GM21737 (cell line): ENCODE results near the gene PITPNB.

Source experiments
- ATAC-seq: cut with Tn5 transposase; IDR thresholded peaks from one replicate; pipeline ENCODE4 v1.9.1; 2021; ENCODE audit warnings: mild to moderate bottlenecking, moderate library complexity; ENCODE audit not compliant: unreplicated experiment

Gene PITPNB

DNA sequence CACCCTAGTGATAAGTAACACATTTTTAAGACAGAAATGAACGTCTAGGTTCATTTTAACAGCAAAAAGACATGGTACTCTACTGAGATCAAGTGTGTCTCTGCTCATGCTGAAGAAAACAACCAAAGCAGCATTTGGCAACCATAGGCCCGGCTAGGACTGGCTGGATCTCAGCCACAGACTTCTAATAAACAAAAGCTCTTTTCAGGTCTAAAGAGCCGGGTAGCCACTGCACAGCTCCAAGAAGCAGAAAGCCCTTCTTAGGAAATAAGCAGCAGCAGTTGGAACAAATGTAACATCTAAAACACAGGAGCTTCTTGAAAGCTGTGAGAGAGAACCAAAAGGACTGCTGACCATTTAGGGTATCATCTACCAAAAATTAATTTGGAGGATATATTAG, 37.6 kb downstream of the PITPNB start:
- no peak for ATAC-seq

GRCh38 chr22:27880778-27881394, 38.2 kb downstream of the PITPNB start:
- ATAC-seq, result no peak

- no peak for ATAC-seq
Observed at GRCh38 chr22:27879923-27880322, 39.1 kb downstream of the PITPNB start.

- ATAC-seq, result no peak
Observed at GRCh38 chr22:27878541-27878940, 40.5 kb downstream of the PITPNB start.

- no peak for ATAC-seq
Observed at GRCh38 chr22:27877501-27877900, 41.6 kb downstream of the PITPNB start.

DNA sequence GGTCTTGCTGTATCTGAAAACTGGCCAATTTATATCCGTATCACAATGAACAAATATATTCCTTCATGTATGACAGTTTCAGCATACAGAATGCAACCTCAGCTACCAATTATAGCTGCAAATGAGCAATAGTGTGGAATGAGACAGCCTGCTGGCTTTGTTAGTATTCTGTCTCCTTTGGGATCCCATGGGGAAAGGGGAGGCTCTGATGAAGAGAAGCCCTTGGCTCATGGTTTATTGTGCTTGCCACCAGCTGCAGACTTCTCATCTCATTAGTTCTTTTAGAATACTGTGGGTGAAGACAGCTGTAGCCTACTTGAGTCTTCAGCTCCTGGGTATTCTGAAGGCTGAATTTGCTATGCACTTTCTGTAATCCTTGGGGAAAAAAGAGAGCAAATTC, 42.4 kb downstream of the PITPNB start:
- no peak for ATAC-seq

DNA sequence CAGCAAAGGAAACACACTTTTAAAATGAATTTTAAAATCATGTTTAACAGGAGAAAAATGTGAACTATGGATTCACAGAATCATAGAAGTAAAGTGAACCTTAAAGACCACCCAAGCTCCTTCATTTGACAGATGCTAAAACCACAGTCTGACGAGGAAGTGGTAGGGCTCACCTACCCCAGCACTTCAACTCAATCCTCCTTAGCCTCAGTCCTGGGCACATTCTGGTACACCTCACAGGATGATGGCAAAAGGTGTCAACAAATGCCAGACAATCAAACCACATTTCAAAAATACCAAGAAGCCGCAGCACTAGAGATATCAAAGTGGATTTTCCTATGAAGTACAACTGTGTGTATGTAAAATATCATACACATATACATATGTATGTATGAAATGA, 43.1 kb downstream of the PITPNB start:
- no peak for ATAC-seq

DNA sequence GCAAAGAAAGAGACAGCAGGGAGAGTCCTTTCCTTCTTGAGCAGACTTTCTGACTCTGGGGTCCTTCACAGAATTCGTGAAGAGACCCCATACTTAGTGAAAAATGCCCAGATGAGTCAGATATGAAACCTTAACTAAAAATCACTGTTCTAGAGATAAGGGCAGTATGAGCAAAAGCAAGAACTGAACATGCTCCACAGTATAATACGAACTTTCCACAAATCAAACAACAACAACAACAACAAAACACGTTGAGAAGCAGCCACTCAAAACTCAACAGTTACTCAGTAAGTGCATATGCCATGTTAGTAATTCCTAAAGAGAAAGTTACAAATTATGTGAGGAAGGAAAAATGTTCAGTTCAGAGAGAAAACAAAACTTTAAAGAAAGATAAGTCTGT, 44.3 kb downstream of the PITPNB start:
- no peak for ATAC-seq

- no peak for ATAC-seq
Observed at GRCh38 chr22:27874185-27874584, 44.9 kb downstream of the PITPNB start.

- no peak for ATAC-seq
Observed at GRCh38 chr22:27873472-27873871, 45.6 kb downstream of the PITPNB start.

DNA sequence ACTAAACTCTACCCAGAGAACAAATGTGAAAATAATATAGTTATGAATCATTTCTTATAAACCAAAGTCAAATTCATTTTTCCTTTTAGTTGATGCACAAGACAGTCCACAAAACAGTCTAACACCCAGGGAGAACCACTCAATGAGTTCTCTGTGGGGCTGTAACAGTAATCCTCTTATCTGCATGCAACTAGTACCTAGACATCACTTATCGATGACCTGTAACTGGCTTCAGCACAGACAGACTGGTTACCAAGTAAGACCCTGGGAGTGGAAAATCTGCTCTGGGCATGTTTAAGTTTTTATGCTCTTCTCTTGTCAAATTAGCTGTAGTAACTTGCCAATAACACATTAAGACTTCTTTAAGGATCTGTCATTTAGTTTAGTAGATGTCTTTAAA, 46.6 kb downstream of the PITPNB start:
- no peak for ATAC-seq

GRCh38 chr22:27871306-27872014, 47.6 kb downstream of the PITPNB start:
- no peak for ATAC-seq

DNA sequence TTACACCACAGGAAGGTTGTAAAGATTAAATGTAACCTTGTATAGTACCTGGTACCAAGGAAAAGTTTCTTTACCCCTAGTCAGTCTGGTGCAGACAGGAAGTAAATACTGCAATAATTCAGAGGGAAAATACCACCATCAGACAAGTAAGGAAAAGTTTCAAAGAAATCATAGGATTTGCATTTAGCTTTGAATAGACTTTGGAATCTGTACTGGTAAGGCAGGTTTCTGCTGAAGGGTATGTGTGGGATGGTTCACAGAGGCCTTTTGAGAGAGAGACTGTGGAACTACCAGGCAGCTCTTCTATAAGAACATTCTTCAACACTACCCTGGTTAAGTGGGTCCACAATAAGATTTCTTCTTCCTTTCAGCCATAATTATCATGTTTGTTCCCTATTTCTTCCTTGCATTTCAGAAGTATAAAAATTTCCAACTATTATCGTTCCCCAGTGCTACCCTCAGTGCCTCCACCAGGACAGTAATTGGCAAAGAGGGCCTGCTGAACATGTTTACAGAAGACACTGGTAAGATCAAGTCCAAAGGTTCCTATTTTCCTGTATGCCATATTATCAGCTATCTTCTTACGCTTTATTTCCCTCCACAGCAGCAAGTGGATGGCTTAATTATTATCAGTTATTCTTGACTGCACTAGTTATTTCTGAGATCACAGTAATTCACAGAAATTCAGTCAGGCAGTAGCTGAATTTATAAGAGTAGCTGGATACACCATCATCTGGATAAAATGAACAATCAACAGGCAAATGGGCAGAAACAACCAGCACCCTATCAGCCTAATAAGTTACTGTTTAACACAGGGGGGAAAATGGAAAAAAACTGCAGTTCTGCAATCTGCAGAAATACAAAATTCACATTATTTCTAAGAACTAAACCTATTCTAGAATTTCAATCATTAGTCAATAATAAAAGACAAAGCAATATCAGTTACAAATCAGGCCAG, 48.5 kb downstream of the PITPNB start:
- no peak for ATAC-seq

- no peak for ATAC-seq
Observed at GRCh38 chr22:27868732-27869282, 50.2 kb downstream of the PITPNB start.

- no peak for ATAC-seq
Observed at GRCh38 chr22:27867953-27868731, 50.9 kb downstream of the PITPNB start.

DNA sequence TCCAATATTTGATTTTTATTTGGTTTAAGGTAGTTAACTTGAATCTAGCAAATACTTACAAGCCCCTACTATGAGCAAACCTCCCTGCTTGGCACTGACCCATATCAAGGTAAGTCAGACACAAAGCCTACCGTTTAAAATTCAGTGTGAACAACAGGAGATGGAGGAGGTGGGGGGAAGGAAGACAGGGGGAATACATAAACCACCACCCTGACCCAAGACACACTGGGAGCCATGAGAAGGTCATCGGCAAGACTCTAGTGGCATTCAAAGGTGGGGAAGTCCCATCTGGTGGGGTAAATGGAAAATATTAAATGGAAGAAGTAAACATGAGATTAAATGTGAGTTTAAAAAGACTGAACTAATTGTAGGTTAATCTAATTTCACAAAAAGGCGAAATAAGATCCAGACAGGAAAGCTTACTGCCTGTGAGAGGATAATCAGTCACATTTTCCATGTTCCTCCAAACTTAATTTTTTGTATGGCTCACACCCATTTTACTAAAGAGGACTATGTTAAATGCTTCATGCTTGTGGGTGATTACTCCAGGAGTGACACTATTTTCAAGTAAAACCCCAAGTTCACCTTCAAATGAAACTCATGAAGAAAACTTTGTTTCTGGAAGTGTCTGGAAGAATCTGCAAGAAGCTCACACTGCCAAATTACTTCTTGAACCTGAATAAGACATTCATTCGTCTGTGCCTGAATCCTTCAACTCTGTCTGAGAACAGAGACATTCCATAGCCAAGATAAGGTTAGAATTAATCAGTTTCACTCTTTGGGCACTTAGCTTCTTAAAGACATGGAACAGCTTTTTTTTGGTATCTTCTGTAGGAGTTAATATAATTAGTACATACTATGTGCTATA, 51.7 kb downstream of the PITPNB start:
- ATAC-seq, result no peak

DNA sequence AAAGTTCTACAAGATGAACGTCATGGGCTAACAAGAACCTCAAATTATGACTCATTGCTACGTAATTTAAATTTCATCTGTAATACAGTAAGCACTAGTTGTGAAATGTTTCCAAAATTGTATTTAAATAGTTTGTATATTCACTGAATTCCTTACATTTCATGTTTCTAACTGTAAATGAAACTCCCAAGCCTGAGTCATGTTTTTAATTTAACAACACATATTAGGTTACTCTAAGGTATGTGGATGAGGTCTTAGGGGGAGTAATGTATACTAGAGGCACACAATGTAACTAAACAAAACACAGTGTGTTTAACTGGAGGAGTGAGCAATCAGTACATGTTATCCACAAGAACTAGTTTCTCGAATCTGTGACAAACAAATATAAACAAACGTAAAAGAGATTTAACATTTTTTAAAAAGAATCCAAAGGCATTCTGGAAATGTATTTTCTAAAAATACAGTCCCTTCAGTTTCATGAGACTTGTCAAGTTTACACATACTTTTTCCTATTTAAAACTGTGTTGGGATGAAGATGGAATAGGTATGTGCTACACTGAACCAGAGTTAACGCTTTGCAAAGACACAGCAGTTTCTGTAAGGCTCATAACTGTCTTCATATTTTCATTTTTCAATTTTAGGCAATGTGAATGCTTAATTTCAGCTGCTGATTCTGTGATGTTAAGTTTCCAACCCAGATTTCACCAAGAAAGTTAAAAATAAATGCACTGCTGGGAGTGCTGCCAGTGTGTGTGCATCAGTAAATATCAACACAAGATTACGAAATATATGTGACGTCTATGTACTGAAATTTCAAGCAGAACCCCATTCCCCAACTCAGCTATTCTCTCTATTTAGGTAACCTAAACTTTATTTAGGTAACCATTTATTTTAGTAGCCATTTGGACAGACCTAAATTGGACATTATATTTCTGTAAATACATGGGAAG, 52.6 kb downstream of the PITPNB start:
- ATAC-seq, result no peak

DNA sequence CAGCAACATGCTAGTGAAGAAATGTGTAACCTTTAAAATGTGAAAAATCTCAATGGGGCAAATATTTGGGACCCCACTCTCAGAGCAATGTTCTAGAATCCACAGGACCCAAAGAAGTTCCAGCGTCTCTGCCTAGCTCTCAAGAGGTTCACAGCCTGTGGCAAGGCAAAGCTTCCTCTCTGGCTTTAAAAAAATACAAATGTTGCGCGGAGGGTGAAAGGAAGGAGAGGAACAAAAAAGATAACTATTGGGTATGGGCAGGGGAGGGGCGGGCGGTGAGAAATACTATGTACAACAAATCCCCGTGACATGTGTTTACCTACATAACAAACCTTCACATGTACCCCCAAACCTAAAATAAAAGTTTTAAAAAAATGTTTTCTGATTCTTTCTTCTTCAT, 53.6 kb downstream of the PITPNB start:
- ATAC-seq, result no peak

DNA sequence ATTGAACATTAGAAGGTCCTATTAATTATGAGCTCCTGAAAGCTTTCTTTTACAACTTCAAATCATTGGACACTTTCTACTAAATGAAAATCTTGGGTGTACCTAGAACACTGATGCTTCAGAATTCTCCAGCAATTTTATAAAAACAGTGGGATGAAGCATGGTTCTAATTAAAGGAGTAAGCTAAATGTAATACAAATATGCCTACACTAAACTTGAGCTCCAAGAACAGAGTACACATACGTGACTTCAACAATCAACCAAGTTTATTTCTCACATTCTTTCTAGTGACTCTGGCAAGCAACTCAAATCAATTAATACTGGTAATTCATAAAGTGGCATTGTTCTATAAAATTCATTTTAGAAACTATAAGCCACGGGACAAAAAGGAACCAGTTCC, 55.5 kb downstream of the PITPNB start:
- no peak for ATAC-seq
